HG03457 (cell line): ENCODE results near the gene FBXL3.
A peak's percentile ranks its signal among the peaks of the same experiment; 100 is the strongest.
"Not testable (repeated sequence)": the region's sequence is repeated elsewhere in the genome, so short reads cannot be mapped to it uniquely, and the experiment has no call there.

Source experiments
- ATAC-seq: cut with Tn5 transposase; IDR thresholded peaks from one replicate; pipeline ENCODE4 v1.9.1; 2021; ENCODE audit warnings: moderate number of reproducible peaks; ENCODE audit not compliant: unreplicated experiment

FBXL3 gene

DNA sequence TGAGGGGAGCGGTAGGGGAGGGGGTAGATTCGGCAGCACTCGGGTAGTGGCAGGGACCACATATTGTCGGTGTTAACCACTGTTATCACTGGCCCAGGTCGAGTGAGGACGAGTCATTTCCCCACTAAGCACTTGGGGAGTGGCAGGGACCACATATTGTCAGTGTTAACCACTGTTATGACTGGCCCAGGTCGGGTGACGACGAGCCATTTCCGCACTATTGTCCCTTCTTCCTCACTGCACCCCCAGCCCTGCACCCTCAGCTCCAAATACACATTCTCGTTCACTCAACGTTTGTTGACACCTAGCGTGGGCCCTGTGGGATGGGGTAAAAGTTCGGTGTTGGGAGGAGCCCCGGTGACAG lies 35.5 kb downstream of the FBXL3 start:
- peak; percentile 50 for ATAC-seq

GRCh38 chr13:76983676-76984075 lies 43.3 kb downstream of the FBXL3 start:
- no peak for ATAC-seq

DNA sequence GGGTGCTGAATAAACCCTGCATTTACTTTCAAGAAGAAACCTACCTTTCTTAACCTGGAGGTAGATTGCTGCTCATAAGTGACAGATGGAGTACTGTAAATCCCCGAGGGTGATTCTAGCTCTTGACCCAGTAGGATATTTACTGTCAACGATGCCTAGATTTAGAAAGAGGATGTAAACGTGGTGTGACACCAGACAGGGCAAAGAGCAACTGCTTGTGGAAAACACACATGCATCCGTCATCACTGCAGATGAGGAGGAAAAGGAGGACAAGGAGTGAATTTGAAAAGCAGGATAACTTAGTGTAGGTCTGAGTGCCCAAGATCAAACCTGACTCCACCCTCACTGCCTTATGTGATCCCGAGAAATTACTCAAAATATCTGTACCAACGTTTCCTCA lies 44.9 kb downstream of the FBXL3 start:
- no peak for ATAC-seq

- peak; percentile 99 for ATAC-seq
These were observed 46.8 kb downstream of the FBXL3 start for GRCh38 chr13:76980075-76980718.

GRCh38 chr13:76976929-76977328 lies 50.0 kb downstream of the FBXL3 start:
- no peak for ATAC-seq

- no peak for ATAC-seq
These were observed 50.5 kb downstream of the FBXL3 start for GRCh38 chr13:76976490-76976889.

- no peak for ATAC-seq
These were observed 51.1 kb downstream of the FBXL3 start for GRCh38 chr13:76975863-76976262.

GRCh38 chr13:76974618-76974975 lies 52.4 kb downstream of the FBXL3 start:
- no peak for ATAC-seq

- ATAC-seq: no peak
These were observed 52.9 kb downstream of the FBXL3 start for GRCh38 chr13:76973920-76974617.

DNA sequence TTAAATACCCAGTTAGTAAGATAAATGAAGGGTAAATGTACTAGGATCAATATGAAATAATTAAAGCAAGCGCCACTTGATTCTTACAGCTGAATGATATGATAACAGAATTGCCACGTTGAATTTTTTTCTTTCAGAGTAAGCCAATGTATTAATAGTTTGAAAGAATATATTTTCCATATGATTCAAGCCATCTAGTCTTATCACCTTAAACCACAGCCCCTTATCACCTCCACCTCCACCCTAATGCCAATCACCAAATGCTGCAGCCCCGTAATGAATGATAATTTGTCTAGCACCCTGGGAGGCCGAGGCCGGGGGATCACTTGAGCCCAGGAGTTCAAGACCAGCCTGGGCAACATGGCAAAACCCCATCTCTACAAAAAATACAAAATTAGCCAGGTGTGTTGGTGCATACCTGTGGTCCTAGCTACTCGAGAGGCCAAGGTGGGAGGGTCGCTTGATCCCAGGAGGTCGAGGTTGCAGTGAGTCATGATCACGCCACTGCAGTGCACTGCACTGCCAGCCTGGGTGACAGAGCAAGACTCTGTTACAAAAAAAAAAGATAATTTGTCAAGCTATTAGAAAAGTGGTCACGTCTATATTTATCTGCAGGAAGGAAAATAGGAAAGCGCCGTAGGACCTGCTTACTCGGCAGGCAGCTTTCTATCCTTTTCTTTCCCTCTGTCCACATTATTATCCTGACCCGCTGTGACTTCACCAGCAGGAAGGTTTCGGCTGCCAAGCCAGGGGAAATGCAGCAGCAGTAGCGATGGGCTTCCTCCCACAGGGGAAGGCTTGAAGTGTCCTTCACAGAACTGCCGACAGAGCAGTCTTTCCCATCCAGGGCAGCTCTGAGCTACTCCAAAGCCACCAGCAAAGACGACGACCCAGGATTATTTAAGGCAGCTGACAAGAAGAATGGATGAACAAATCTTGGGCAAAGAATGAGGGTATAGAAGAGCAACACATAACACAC lies 54.8 kb downstream of the FBXL3 start:
- no peak for ATAC-seq

DNA sequence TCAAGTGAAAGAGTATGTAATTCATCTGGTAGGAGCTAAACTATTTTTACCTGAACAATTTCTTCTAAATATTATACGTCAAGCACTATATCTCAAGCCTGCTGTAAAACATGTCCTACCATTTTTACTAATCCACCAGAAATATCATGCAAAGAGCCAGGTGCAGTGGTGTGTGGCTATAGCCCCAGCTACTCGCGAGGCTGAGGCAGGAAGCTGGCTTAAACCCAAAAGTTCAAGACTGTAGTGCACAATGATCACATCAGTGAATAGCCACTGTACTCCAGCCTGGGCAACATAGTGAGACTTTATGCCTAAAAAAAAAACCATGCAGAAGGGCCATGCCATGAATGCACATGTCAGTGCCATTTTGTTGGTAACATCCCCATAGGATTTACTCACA lies 55.7 kb downstream of the FBXL3 start:
- ATAC-seq: no peak

- no peak for ATAC-seq
These were observed 57.2 kb downstream of the FBXL3 start for GRCh38 chr13:76969488-76970365.

DNA sequence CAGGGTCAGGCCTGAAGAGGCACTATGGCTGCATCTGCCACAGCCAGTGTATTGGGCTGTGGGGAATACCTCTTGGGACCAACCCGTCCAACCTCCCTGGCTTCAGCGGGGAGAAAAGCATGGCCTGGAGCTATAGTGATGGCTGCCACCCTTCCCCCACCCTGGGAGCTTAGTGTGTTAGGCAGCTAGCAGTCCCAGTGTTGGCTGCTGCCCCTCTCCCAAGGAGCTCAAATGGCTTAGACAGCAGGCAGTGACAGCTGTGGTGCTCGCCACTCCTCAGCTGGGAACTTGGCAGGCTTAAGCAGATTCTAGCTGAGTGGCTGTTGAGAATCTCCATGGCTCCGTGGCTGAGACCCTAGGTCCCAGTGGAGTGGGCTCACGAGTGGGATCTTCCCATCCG lies 58.9 kb downstream of the FBXL3 start:
- ATAC-seq: no peak

DNA sequence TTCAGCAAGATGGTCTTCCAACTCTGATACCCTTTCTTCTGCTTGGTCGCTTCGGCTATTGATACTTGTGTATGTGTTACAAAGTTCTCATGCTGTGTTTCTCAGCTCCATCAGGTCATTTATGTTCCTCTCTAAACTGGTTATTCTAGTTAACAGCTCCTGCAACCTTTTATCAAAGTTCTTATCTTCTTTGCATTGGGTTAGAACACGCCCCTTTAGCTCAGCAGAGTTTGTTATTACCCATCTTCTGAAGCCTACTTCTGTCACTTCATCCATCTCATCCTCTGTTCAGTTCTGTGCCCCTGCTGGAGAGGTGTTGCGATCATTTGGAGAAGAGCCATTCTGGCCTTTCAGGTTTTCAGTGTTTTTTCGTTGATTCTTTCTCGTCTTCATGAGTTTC lies 59.9 kb downstream of the FBXL3 start:
- ATAC-seq: no peak

DNA sequence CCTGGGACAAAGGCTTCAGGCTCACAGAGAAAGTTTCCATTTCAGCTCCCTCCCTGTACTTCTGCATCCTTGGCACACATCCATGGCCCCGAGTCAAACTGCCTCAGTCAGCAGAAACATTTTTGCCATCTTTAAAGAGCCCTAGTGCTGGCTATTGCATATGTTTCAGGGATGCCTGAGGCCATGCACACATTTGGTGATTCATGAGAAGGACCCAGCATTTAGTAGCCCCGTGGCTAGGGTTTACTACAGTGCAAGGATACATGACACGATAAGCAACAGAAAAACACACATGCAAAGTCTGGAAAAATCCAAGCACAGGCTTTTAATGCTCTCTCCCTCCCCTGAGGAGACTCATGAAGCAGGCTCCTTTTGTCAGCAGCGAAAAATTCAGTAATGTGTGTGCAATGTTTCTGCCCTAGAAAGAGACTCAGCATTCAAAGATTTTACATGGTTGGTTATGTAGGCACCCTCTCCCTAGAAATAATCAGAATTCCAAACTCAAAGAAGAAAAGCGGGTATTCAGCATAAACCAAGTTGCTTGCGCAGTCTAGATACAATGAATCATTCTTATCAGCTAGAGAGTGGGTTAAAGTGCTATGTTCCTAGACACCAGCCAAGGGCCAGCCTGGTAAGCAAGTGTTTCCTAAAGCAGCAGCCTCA lies 61.1 kb downstream of the FBXL3 start:
- no peak for ATAC-seq

- not testable (repeated sequence) for ATAC-seq
These were observed 67.2 kb downstream of the FBXL3 start for GRCh38 chr13:76959734-76960133.

GRCh38 chr13:76958841-76959432 lies 68.0 kb downstream of the FBXL3 start:
- no peak for ATAC-seq

DNA sequence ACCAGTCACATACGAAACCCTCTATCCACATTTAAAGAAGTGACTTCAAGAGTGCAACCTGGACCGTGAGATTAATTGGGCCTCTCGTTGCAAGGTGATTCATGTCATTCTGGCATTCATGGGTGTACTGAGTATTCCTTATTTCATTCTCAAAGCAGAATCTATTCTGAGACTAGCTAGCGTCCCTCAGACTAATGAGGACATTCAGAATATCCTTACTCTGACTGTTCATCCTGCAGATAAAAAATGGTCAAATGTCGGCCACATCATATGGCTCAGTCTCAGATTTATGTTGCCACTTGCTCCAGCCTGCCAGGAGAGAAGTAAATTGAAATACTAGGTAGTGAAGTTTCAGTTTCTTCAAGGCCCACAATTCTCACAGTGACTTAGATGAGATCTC lies 71.3 kb downstream of the FBXL3 start:
- no peak for ATAC-seq
